Astrocyte (in vitro differentiated cells and primary cell): Measurements from ENCODE around the gene HK3. TPM values are rescaled to one million over a fixed set of nuclear protein-coding genes. Genes with fewer than 3 reads are reported as not detected.

Experiments used
- DNase-seq: peaks from one replicate; pipeline ENCODE4 v3.0.0-alpha.2; 2010; ENCODE audit warnings: low read depth
- FAIRE-seq: peaks from 2 replicates; lab custom pipeline; 2011; peaks lifted over from hg19 to GRCh38; lab: Jason Lieb, UNC
- H2AFZ ChIP-seq: 2 replicates; pipeline ENCODE4 v1.6.0; 2012; ENCODE audit warnings: low read depth, low read length, inconsistent platforms
- H3K27ac ChIP-seq: 2 replicates; pipeline ENCODE4 v1.5.1; 2011; ENCODE audit warnings: low read depth, low read length, inconsistent platforms
- H3K27me3 ChIP-seq: 2 replicates; pipeline ENCODE4 v1.6.0; 2011; ENCODE audit warnings: low read length, inconsistent platforms; ENCODE audit not compliant: insufficient read depth
- H3K36me3 ChIP-seq: 2 replicates; pipeline ENCODE4 v1.5.1; 2011; ENCODE audit warnings: low read length, inconsistent platforms; ENCODE audit not compliant: insufficient read depth
- H3K4me1 ChIP-seq: 2 replicates; pipeline ENCODE4 v1.5.1; 2011; ENCODE audit warnings: low read length, inconsistent platforms; ENCODE audit not compliant: insufficient read depth
- H3K4me2 ChIP-seq: 2 replicates; pipeline ENCODE4 v1.6.0; 2012; ENCODE audit warnings: low read length, inconsistent platforms
- H3K4me3 ChIP-seq: 2 replicates; pipeline ENCODE4 v1.5.1; 2011; ENCODE audit warnings: low read depth, mild to moderate bottlenecking, low read length, inconsistent platforms; ENCODE audit not compliant: insufficient read depth
- H3K79me2 ChIP-seq: 2 replicates; pipeline ENCODE4 v1.6.0; 2012; ENCODE audit warnings: mild to moderate bottlenecking, low read length, inconsistent platforms; ENCODE audit not compliant: insufficient read depth
- H3K9ac ChIP-seq: 2 replicates; pipeline ENCODE4 v1.6.0; 2012; ENCODE audit warnings: mild to moderate bottlenecking, low read length, inconsistent platforms
- H3K9me3 ChIP-seq: 2 replicates; pipeline ENCODE4 v1.5.1; 2012; ENCODE audit warnings: low read depth, mild to moderate bottlenecking, low read length, inconsistent platforms; ENCODE audit not compliant: insufficient read depth
- H4K20me1 ChIP-seq: 2 replicates; pipeline ENCODE4 v1.6.0; 2012; ENCODE audit warnings: low read length, inconsistent platforms; ENCODE audit not compliant: insufficient read depth
- H3K27ac Mint-ChIP-seq: one replicate; pipeline ENCODE4 v1.8.0; 2021; ENCODE audit warnings: mild to moderate bottlenecking, mixed read lengths; ENCODE audit not compliant: unreplicated experiment
- H3K27me3 Mint-ChIP-seq: one replicate; pipeline ENCODE4 v1.8.0; 2021; ENCODE audit warnings: low read depth, mixed read lengths; ENCODE audit not compliant: unreplicated experiment
- H3K36me3 Mint-ChIP-seq: one replicate; pipeline ENCODE4 v1.8.0; 2021; ENCODE audit warnings: low read depth, mixed read lengths; ENCODE audit not compliant: unreplicated experiment
- H3K4me1 Mint-ChIP-seq: one replicate; pipeline ENCODE4 v1.8.0; 2021; ENCODE audit warnings: low read depth, mixed read lengths; ENCODE audit not compliant: unreplicated experiment
- H3K4me3 Mint-ChIP-seq: one replicate; pipeline ENCODE4 v1.8.0; 2021; ENCODE audit warnings: mild to moderate bottlenecking, moderate library complexity, mixed read lengths; ENCODE audit not compliant: unreplicated experiment
- H3K9me3 Mint-ChIP-seq: one replicate; pipeline ENCODE4 v1.8.0; 2021; ENCODE audit warnings: mild to moderate bottlenecking, mixed read lengths; ENCODE audit not compliant: unreplicated experiment
- CTCF ChIP-seq: IDR thresholded peaks from 2 replicates; pipeline ENCODE4 v1.5.1; 2011; ENCODE audit warnings: low read depth, mild to moderate bottlenecking, inconsistent platforms, low read length, moderate library complexity; ENCODE audit not compliant: insufficient read depth
- EZH2 ChIP-seq: IDR thresholded peaks from 2 replicates; pipeline ENCODE4 v1.6.1; 2012; ENCODE audit warnings: mild to moderate bottlenecking, low read length, inconsistent platforms; ENCODE audit not compliant: insufficient read depth
- total RNA-seq: library from RNA; stranded (reverse); gene quantifications from 2 replicates; pipeline ENCODE4 v1.2.1, GENCODE V29; 2021

HK3 gene
- total RNA-seq, 1 donor from 2014 or later, result not detected

GRCh38 chr5:176906796-176907195 is 7.7 kb upstream of the HK3 start:
- no peak for DNase-seq
- Mint-ChIP-seq H3K4me3 (no peak overlapping the region), H3K9me3 (no peaks in the 10 kb centered on the region), H3K27me3 (no peaks in the 10 kb centered on the region), H3K36me3 (peaks cover 14% of the 10 kb centered on the region), H3K4me1 (peaks cover 27% of the 10 kb centered on the region), H3K27ac (no peak overlapping the region)
- Histone ChIP-seq H3K4me2 (no peak overlapping the region), H2AFZ (no peak overlapping the region), H3K9ac (no peak overlapping the region), H3K27me3 (no peaks in the 10 kb centered on the region), H3K27ac (no peak overlapping the region), H3K4me3 (no peak overlapping the region), H3K4me1 (no peaks in the 10 kb centered on the region), H4K20me1 (peaks cover 20% of the 10 kb centered on the region), H3K79me2 (no peaks in the 10 kb centered on the region), H3K36me3 (peaks cover 50% of the 10 kb centered on the region), H3K9me3 (no peaks in the 10 kb centered on the region)
- TF ChIP-seq EZH2 (no peak), CTCF (no peak)
- FAIRE-seq, result no peak

GRCh38 chr5:176906126-176906525 is 7.0 kb upstream of the HK3 start:
- Histone ChIP-seq H4K20me1 (peaks cover 16% of the 10 kb centered on the region), H3K4me1 (no peaks in the 10 kb centered on the region), H3K79me2 (no peaks in the 10 kb centered on the region), H3K9me3 (no peaks in the 10 kb centered on the region), H3K36me3 (peaks cover 50% of the 10 kb centered on the region), H3K4me2 (no peak overlapping the region), H3K27ac (no peak overlapping the region), H3K9ac (no peak overlapping the region), H3K27me3 (no peaks in the 10 kb centered on the region), H3K4me3 (no peak overlapping the region), H2AFZ (no peak overlapping the region)
- no peak for FAIRE-seq
- no peaks in the 10 kb centered on the region for H3K27me3 Mint-ChIP-seq
- H3K36me3 Mint-ChIP-seq, result peaks cover 16% of the 10 kb centered on the region
- H3K27ac Mint-ChIP-seq, result no peak overlapping the region
- H3K4me3 Mint-ChIP-seq, result no peak overlapping the region
- no peak for TF ChIP-seq EZH2
- TF ChIP-seq CTCF, result no peak
- no peaks in the 10 kb centered on the region for H3K9me3 Mint-ChIP-seq
- DNase-seq, result no peak
- H3K4me1 Mint-ChIP-seq, result peaks cover 29% of the 10 kb centered on the region

GRCh38 chr5:176904276-176904675 is 5.1 kb upstream of the HK3 start:
- Histone ChIP-seq H3K36me3 (peaks cover 50% of the 10 kb centered on the region), H3K79me2 (no peaks in the 10 kb centered on the region), H3K27me3 (no peaks in the 10 kb centered on the region), H3K4me3 (no peak overlapping the region), H4K20me1 (peaks cover 16% of the 10 kb centered on the region), H3K27ac (no peak overlapping the region), H3K4me1 (no peaks in the 10 kb centered on the region), H2AFZ (no peak overlapping the region), H3K9ac (no peak overlapping the region), H3K9me3 (no peaks in the 10 kb centered on the region), H3K4me2 (no peak overlapping the region)
- no peak for TF ChIP-seq EZH2
- TF ChIP-seq CTCF, result no peak
- Mint-ChIP-seq H3K36me3 (peaks cover 20% of the 10 kb centered on the region), H3K27me3 (no peaks in the 10 kb centered on the region), H3K27ac (peak overlapping the region; percentile 56), H3K9me3 (no peaks in the 10 kb centered on the region), H3K4me3 (no peak overlapping the region), H3K4me1 (peaks cover 31% of the 10 kb centered on the region)
- FAIRE-seq (no peak), DNase-seq (no peak)
